Liver (tissue), 9 donors: ENCODE results near the gene ZNF334. TPM values are rescaled to one million over a fixed set of nuclear protein-coding genes. Genes with fewer than 3 reads are reported as not detected.

Experiments used
- DNase-seq: peaks from one replicate; pipeline ENCODE4 v3.0.0-alpha.2; 2017; ENCODE audit warnings: low spot score
- H3K27ac ChIP-seq, 2 donors: one replicate each; pipeline ENCODE4 v1.7.0; 2013; ENCODE audit warnings: inconsistent platforms in 2 of 2, low read length in 2 of 2, control low read depth in 1 of 2, low read depth in 1 of 2, mild to moderate bottlenecking in 1 of 2
- H3K27me3 ChIP-seq, 4 donors: one replicate each; pipeline versions ENCODE4 v1.6.1 to v1.7.0; 2013; ENCODE audit warnings: low read length in 3 of 4, inconsistent platforms in 1 of 4, mild to moderate bottlenecking in 1 of 4, moderate library complexity in 1 of 4; ENCODE audit not compliant: control insufficient read depth in 4 of 4, insufficient read depth in 4 of 4
- H3K36me3 ChIP-seq, 4 donors: one replicate each; pipeline versions ENCODE4 v1.6.1 to v1.7.0; 2013; ENCODE audit warnings: low read length in 3 of 4, mild to moderate bottlenecking in 3 of 4, low read depth in 1 of 4, moderate library complexity in 1 of 4; ENCODE audit not compliant: control insufficient read depth in 4 of 4, insufficient read depth in 3 of 4
- H3K4me1 ChIP-seq, 4 donors: one replicate each; pipeline versions ENCODE4 v1.6.1 to v1.7.0; 2013; ENCODE audit warnings: low read length in 3 of 4, mild to moderate bottlenecking in 3 of 4, moderate library complexity in 1 of 4; ENCODE audit not compliant: control insufficient read depth in 4 of 4, insufficient read depth in 4 of 4
- H3K4me3 ChIP-seq, 3 donors: one replicate each; pipeline versions ENCODE4 v1.6.1 to v1.7.0; 2013; ENCODE audit warnings: low read length in 3 of 3, control low read depth in 1 of 3, low read depth in 1 of 3, mild to moderate bottlenecking in 1 of 3
- H3K9ac ChIP-seq, 2 donors: one replicate each; pipeline ENCODE4 v1.7.0; 2013; ENCODE audit warnings: low read length in 2 of 2, mild to moderate bottlenecking in 2 of 2, moderate library complexity in 2 of 2, control low read depth in 1 of 2, low read depth in 1 of 2
- H3K9me3 ChIP-seq, 4 donors: one replicate each; pipeline versions ENCODE4 v1.6.1 to v1.7.0; 2013; ENCODE audit warnings: low read length in 3 of 4; ENCODE audit not compliant: control insufficient read depth in 4 of 4
- EGR1 ChIP-seq, 2 donors: IDR thresholded peaks; 2 replicates each; pipeline ENCODE4 v1.6.1; 2016 to 2018; ENCODE audit warnings: antibody characterized with exemption in 2 of 2, low read depth in 2 of 2
- FOXA1 ChIP-seq: IDR thresholded peaks from 2 replicates; pipeline ENCODE4 v1.6.1; 2016; ENCODE audit warnings: antibody characterized with exemption
- FOXA2 ChIP-seq: IDR thresholded peaks from 2 replicates; pipeline ENCODE4 v1.6.1; 2016; ENCODE audit warnings: antibody characterized with exemption
- GABPA ChIP-seq, 2 donors: IDR thresholded peaks in 1 of 2; conservative IDR thresholded peaks in 1 of 2; 2 replicates each; pipeline ENCODE4 v1.6.1; 2016; ENCODE audit warnings: antibody characterized with exemption in 2 of 2, mild to moderate bottlenecking in 1 of 2, moderate library complexity in 1 of 2
- HNF4A ChIP-seq, 2 donors: conservative IDR thresholded peaks; 2 replicates each; pipeline ENCODE4 v1.6.1; 2016; ENCODE audit warnings: antibody characterized with exemption in 2 of 2, mild to moderate bottlenecking in 2 of 2
- HNF4G ChIP-seq: IDR thresholded peaks from 2 replicates; pipeline ENCODE4 v1.6.1; 2016; ENCODE audit warnings: antibody characterized with exemption
- JUND ChIP-seq, 2 donors: IDR thresholded peaks; 2 replicates each; pipeline ENCODE4 v1.6.1; 2016; ENCODE audit warnings: antibody characterized with exemption in 2 of 2
- MAX ChIP-seq: IDR thresholded peaks from 2 replicates; pipeline ENCODE4 v1.6.1; 2016; ENCODE audit warnings: antibody characterized with exemption
- RAD21 ChIP-seq, 2 donors: IDR thresholded peaks; 2 replicates each; pipeline ENCODE4 v1.6.1; 2016; ENCODE audit warnings: antibody characterized with exemption in 2 of 2, mild to moderate bottlenecking in 2 of 2
- RXRA ChIP-seq, 2 donors: IDR thresholded peaks; 2 replicates each; pipeline ENCODE4 v1.6.1; 2017 to 2018; ENCODE audit warnings: antibody characterized with exemption in 2 of 2, mild to moderate bottlenecking in 1 of 2
- SP1 ChIP-seq: IDR thresholded peaks from 2 replicates; pipeline ENCODE4 v1.6.1; 2018; ENCODE audit warnings: antibody characterized with exemption, mild to moderate bottlenecking
- YY1 ChIP-seq: IDR thresholded peaks from 2 replicates; pipeline ENCODE4 v1.6.1; 2016; ENCODE audit warnings: antibody characterized with exemption, mild to moderate bottlenecking
- ZBTB33 ChIP-seq: IDR thresholded peaks from 2 replicates; pipeline ENCODE4 v1.6.1; 2016; ENCODE audit warnings: antibody characterized with exemption
- WGBS: extraction: QIAGEN DNeasy Blood & Tissue Kit; methylation state at CpG from one replicate; pipeline ENCODE4 v1.1.7; 2013; 5-methylcytosine and 5-hydroxymethylcytosine counted together
- polyA plus RNA-seq, 2 donors: library from polyadenylated mRNA; stranded (reverse) in 1 of 2; unstranded in 1 of 2; fragments of 200-250 nt in 1 of 2; fragments of >200 nt in 1 of 2; fragmentation: Nextera tagmentation in 1 of 2; extraction: Ambion mirVana in 1 of 2; gene quantifications; one replicate each; pipeline versions ENCODE4 v1.2.1 to v1.2.3, GENCODE V29; 2013 to 2015
- total RNA-seq, 2 donors: library from RNA; depleted of rRNA; stranded (reverse); fragments of >200 nt; gene quantifications; one replicate each; pipeline ENCODE4 v1.2.3, GENCODE V29; 2014
- TF ChIP-seq, protein P1 (sequence below): IDR thresholded peaks from 2 replicates; pipeline ENCODE4 v1.6.1; 2016; ENCODE audit warnings: antibody characterized with exemption, mild to moderate bottlenecking
- TF ChIP-seq, protein P2 (sequence below): fragments of 150-350 bp; IDR thresholded peaks from 2 replicates; pipeline ENCODE4 v1.5.1; 2017; ENCODE audit warnings: improper control_type of control experiment, low read depth, low read length; ENCODE audit not compliant: missing input control
- donor health status: healthy.
- donor health status: healthy.
- donor health status: healthy.
- donor health status: healthy.
- donor health status: healthy.

Gene ZNF334
- total and polyA plus RNA-seq, 4 donors = 0.65 to 3.3 (median 1.2) TPM

DNA sequence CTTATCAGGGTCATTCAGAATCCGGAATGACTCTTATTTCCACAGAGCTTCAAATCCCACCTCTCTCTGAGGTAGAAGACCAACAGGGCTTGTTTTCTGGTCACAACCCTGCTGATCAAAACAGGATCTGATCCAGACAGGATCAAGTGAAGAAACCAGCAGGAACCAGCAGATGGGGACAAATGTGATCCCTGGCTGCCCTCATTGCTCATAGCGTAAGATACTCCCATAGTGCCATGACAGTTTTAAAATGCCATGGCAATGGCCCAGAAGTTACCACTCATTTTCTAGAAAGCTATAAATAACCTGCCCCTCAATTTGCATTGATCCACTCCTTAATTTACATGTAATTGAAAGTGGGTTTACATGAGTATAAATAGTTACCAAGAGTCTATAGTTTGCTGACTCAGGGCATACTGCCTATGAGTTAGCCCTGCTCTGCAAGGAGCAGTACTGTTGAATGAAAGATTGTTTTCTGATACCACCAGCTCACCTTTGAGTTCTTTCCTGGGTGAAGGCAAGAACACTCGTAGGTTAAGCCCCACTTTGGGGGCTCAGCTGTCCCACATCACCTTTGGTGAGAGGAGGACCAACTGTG, 6.2 kb upstream of the ZNF334 start:
- Histone ChIP-seq H3K27me3 (no peaks in the 10 kb centered on the region), H3K4me1 (no peaks in the 10 kb centered on the region), H3K9ac (no peak overlapping the region), H3K36me3 (peaks cover 0 to 1% (median 0%) of the 10 kb centered on the region in 4 donors), H3K4me3 (no peak overlapping the region), H3K27ac (no peak overlapping the region), H3K9me3 (no peaks in the 10 kb centered on the region)
- 77% methylated on average over 3 of the region's 3 CpGs for WGBS
- DNase-seq = no peak
- TF ChIP-seq, protein P1, sequence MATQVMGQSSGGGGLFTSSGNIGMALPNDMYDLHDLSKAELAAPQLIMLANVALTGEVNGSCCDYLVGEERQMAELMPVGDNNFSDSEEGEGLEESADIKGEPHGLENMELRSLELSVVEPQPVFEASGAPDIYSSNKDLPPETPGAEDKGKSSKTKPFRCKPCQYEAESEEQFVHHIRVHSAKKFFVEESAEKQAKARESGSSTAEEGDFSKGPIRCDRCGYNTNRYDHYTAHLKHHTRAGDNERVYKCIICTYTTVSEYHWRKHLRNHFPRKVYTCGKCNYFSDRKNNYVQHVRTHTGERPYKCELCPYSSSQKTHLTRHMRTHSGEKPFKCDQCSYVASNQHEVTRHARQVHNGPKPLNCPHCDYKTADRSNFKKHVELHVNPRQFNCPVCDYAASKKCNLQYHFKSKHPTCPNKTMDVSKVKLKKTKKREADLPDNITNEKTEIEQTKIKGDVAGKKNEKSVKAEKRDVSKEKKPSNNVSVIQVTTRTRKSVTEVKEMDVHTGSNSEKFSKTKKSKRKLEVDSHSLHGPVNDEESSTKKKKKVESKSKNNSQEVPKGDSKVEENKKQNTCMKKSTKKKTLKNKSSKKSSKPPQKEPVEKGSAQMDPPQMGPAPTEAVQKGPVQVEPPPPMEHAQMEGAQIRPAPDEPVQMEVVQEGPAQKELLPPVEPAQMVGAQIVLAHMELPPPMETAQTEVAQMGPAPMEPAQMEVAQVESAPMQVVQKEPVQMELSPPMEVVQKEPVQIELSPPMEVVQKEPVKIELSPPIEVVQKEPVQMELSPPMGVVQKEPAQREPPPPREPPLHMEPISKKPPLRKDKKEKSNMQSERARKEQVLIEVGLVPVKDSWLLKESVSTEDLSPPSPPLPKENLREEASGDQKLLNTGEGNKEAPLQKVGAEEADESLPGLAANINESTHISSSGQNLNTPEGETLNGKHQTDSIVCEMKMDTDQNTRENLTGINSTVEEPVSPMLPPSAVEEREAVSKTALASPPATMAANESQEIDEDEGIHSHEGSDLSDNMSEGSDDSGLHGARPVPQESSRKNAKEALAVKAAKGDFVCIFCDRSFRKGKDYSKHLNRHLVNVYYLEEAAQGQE = no peak
- TF ChIP-seq FOXA2 (no peak), EGR1 (IDR thresholded peaks at IDR 0.05; ENCODE audit: low read depth in 2 of 2) (no peak), RAD21 (IDR thresholded peaks at IDR 0.05) (no peak), GABPA (IDR thresholded peaks at IDR 0.05 in 1 of 2, conservative IDR thresholded peaks at IDR 0.05 in 1 of 2) (no peak), FOXA1 (no peak), JUND (IDR thresholded peaks at IDR 0.05) (no peak), ZBTB33 (no peak), HNF4A (conservative IDR thresholded peaks at IDR 0.05) (no peak), YY1 (no peak), HNF4G (no peak)

- Histone ChIP-seq H3K4me3 (no peak overlapping the region), H3K4me1 (peaks cover 0 to 8% (median 4%) of the 10 kb centered on the region in 4 donors), H3K9me3 (peaks cover 0 to 4% (median 2%) of the 10 kb centered on the region in 4 donors), H3K27ac (no peak overlapping the region), H3K9ac (no peak overlapping the region), H3K36me3 (peaks cover 0 to 3% (median 0%) of the 10 kb centered on the region in 4 donors), H3K27me3 (no peaks in the 10 kb centered on the region)
- DNase-seq = no peak
- 84% methylated on average over 2 of the region's 2 CpGs for WGBS
- TF ChIP-seq RXRA (IDR thresholded peaks at IDR 0.05) = no peak
Measured at GRCh38 chr20:46509523-46509922, 3.8 kb downstream of the ZNF334 start.

- DNase-seq = no peak
- Histone ChIP-seq H3K27ac (no peak overlapping the region), H3K4me3 (no peak overlapping the region), H3K9ac (no peak overlapping the region), H3K9me3 (peaks cover 4 to 19% (median 12%) of the 10 kb centered on the region in 4 donors), H3K4me1 (peaks cover 0 to 6% (median 3%) of the 10 kb centered on the region in 4 donors), H3K36me3 (peaks cover 0 to 11% (median 3%) of the 10 kb centered on the region in 4 donors), H3K27me3 (no peaks in the 10 kb centered on the region)
- TF ChIP-seq MAX (no peak), GABPA (IDR thresholded peaks at IDR 0.05 in 1 of 2, conservative IDR thresholded peaks at IDR 0.05 in 1 of 2) (no peak), SP1 (no peak)
- TF ChIP-seq, protein P2, sequence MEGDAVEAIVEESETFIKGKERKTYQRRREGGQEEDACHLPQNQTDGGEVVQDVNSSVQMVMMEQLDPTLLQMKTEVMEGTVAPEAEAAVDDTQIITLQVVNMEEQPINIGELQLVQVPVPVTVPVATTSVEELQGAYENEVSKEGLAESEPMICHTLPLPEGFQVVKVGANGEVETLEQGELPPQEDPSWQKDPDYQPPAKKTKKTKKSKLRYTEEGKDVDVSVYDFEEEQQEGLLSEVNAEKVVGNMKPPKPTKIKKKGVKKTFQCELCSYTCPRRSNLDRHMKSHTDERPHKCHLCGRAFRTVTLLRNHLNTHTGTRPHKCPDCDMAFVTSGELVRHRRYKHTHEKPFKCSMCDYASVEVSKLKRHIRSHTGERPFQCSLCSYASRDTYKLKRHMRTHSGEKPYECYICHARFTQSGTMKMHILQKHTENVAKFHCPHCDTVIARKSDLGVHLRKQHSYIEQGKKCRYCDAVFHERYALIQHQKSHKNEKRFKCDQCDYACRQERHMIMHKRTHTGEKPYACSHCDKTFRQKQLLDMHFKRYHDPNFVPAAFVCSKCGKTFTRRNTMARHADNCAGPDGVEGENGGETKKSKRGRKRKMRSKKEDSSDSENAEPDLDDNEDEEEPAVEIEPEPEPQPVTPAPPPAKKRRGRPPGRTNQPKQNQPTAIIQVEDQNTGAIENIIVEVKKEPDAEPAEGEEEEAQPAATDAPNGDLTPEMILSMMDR = no peak
- WGBS = 92% methylated on average over 4 of the region's 4 CpGs
Measured at GRCh38 chr20:46507760-46508407, 5.5 kb downstream of the ZNF334 start.
